Transverse colon (tissue), 4 donors: Measurements from ENCODE around the gene TIGD1.

Experiments
- EP300 ChIP-seq: sonication (generic); formaldehyde crosslinking; IDR thresholded peaks from one replicate; pipeline ENCODE4 v1.6.1; 2017; ENCODE audit warnings: antibody characterized with exemption, low read depth
- POLR2A ChIP-seq: fragments of 450-650 bp; IDR thresholded peaks from one replicate; pipeline ENCODE4 v1.6.1; 2016; ENCODE audit warnings: antibody characterized with exemption, mild to moderate bottlenecking, moderate library complexity
- POLR2AphosphoS5 ChIP-seq, 3 donors: sonication (generic); formaldehyde crosslinking; IDR thresholded peaks; one replicate each; pipeline ENCODE4 v1.6.1; 2016; ENCODE audit warnings: antibody characterized with exemption in 3 of 3
- TF ChIP-seq, protein P1 (sequence below), 5 experiments: fragments of 200-600 bp in 3 of 5; fragments of 450-650 bp in 2 of 5; sonication (generic) in 3 of 5; IDR thresholded peaks; 1 replicate in 2 of 5; 2 replicates in 3 of 5; pipeline ENCODE4 v1.5.1; 2016 to 2017; ENCODE audit warnings: antibody characterized with exemption in 5 of 5, inconsistent platforms in 3 of 5, mild to moderate bottlenecking in 2 of 5, moderate library complexity in 1 of 5

DNA sequence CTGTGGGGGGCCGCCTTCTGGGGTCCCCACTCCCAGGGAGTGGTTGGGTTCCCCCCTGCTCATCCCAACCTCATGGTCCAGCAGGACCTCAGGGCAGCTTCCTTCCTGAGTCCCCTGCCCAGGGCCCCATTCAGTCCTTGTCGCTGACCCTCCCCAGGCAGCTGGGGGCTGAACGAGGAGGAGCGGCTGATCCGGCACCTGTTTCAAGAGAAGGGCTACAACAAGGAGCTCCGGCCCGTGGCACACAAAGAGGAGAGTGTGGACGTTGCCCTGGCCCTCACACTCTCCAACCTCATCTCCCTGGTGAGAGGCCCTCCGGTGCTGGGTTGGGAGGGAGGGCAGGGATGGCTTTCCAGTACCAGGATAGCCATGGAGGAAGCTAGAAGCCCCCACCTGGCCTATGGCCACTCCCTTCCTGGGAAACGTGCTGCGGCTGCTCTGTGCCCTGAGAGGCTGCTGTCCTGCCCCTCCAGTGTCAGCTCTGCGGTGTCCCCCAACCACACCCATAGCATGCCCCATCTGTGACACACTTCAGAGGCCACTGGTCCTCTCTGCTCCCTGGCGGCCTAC lies 23.9 kb downstream of the TIGD1 start:
- TF ChIP-seq POLR2AphosphoS5 (IDR thresholded peaks at IDR 0.05): no peak
- TF ChIP-seq POLR2A: no peak
- TF ChIP-seq, protein P1, sequence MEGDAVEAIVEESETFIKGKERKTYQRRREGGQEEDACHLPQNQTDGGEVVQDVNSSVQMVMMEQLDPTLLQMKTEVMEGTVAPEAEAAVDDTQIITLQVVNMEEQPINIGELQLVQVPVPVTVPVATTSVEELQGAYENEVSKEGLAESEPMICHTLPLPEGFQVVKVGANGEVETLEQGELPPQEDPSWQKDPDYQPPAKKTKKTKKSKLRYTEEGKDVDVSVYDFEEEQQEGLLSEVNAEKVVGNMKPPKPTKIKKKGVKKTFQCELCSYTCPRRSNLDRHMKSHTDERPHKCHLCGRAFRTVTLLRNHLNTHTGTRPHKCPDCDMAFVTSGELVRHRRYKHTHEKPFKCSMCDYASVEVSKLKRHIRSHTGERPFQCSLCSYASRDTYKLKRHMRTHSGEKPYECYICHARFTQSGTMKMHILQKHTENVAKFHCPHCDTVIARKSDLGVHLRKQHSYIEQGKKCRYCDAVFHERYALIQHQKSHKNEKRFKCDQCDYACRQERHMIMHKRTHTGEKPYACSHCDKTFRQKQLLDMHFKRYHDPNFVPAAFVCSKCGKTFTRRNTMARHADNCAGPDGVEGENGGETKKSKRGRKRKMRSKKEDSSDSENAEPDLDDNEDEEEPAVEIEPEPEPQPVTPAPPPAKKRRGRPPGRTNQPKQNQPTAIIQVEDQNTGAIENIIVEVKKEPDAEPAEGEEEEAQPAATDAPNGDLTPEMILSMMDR (IDR thresholded peaks at IDR 0.05): no peak
- no peak for TF ChIP-seq EP300
